Keratinocyte (primary cell): ENCODE results near the gene WTAP. TPM values are rescaled to one million over a fixed set of nuclear protein-coding genes. Genes with fewer than 3 reads are reported as not detected.
"Not testable (repeated sequence)": the region's sequence is repeated elsewhere in the genome, so short reads cannot be mapped to it uniquely, and the experiment has no call there.

Experiments
- DNase-seq: peaks from one replicate; pipeline ENCODE4 v3.0.0-alpha.2; 2011; ENCODE audit warnings: low read depth, missing footprints, low spot score
- FAIRE-seq: peaks from 2 replicates; lab custom pipeline; 2011; peaks lifted over from hg19 to GRCh38; lab: Jason Lieb, UNC
- H2AFZ ChIP-seq: 2 replicates; pipeline ENCODE4 v1.6.0; 2012; ENCODE audit warnings: low read length, control low read depth, inconsistent platforms; ENCODE audit not compliant: control insufficient read depth
- H3K27ac ChIP-seq: 2 replicates; pipeline ENCODE4 v1.5.1; 2011; ENCODE audit warnings: low read length; ENCODE audit not compliant: control insufficient read depth, insufficient read depth
- H3K27me3 ChIP-seq: 3 replicates; pipeline ENCODE4 v1.6.0; 2011; ENCODE audit warnings: low read length; ENCODE audit not compliant: control insufficient read depth, insufficient read depth; ENCODE audit errors: extremely low read depth
- H3K36me3 ChIP-seq, 2 experiments: 2 replicates in 1 of 2; 3 replicates in 1 of 2; pipeline ENCODE4 v1.5.1; 2011; ENCODE audit warnings: low read length in 2 of 2, mild to moderate bottlenecking in 1 of 2; ENCODE audit not compliant: control insufficient read depth in 2 of 2, insufficient read depth in 2 of 2; ENCODE audit errors: extremely low read depth in 1 of 2
- H3K4me1 ChIP-seq: 3 replicates; pipeline ENCODE4 v1.5.1; 2011; ENCODE audit warnings: low read length; ENCODE audit not compliant: control insufficient read depth, insufficient read depth; ENCODE audit errors: extremely low read depth
- H3K4me2 ChIP-seq: 3 replicates; pipeline ENCODE4 v1.6.0; 2011; ENCODE audit warnings: low read depth, low read length; ENCODE audit not compliant: control insufficient read depth, insufficient read depth; ENCODE audit errors: extremely low read depth
- H3K4me3 ChIP-seq, 3 experiments: fragments of 200-600 bp in 1 of 3; sonication (generic) in 1 of 3; 2 replicates in 2 of 3; 3 replicates in 1 of 3; pipeline ENCODE4 v1.5.1; 2011 to 2016; ENCODE audit warnings: low read length in 3 of 3, mild to moderate bottlenecking in 3 of 3, control low read depth in 2 of 3, inconsistent platforms in 1 of 3, low read depth in 1 of 3, mixed read lengths in 1 of 3, mixed run types in 1 of 3, moderate library complexity in 1 of 3; ENCODE audit not compliant: control insufficient read depth in 2 of 3, insufficient read depth in 2 of 3; ENCODE audit errors: extremely low read depth in 1 of 3
- H3K79me2 ChIP-seq: 2 replicates; pipeline ENCODE4 v1.6.0; 2012; ENCODE audit warnings: low read length; ENCODE audit not compliant: control insufficient read depth, insufficient read depth
- H3K9ac ChIP-seq: 3 replicates; pipeline ENCODE4 v1.6.0; 2011; ENCODE audit warnings: low read length; ENCODE audit not compliant: control insufficient read depth, insufficient read depth; ENCODE audit errors: extremely low read depth
- H3K9me1 ChIP-seq: 3 replicates; pipeline ENCODE4 v1.6.0; 2011; ENCODE audit warnings: low read length; ENCODE audit not compliant: control insufficient read depth, insufficient read depth; ENCODE audit errors: extremely low read depth
- H3K9me3 ChIP-seq: 2 replicates; pipeline ENCODE4 v1.5.1; 2012; ENCODE audit warnings: low read depth, low read length; ENCODE audit not compliant: control insufficient read depth
- H4K20me1 ChIP-seq: 3 replicates; pipeline ENCODE4 v1.6.0; 2011; ENCODE audit warnings: low read length; ENCODE audit not compliant: control insufficient read depth, insufficient read depth; ENCODE audit errors: extremely low read depth
- EZH2 ChIP-seq: IDR thresholded peaks from one replicate; pipeline ENCODE4 v1.6.1; 2012; ENCODE audit warnings: inconsistent platforms, mild to moderate bottlenecking, low read length, moderate library complexity
- dilution Hi-C: fragments of 300-500 bp; cut with MboI; formaldehyde crosslinking; loops from one replicate; pipeline ENCODE4 v1.7.0; 2020; ENCODE audit warnings: low sequenced_read_pairs; ENCODE audit not compliant: extremely low pct_ligation_motif_present
- polyA plus RNA-seq, 5 experiments: library from polyadenylated mRNA; depleted of rRNA in 3 of 5; stranded (reverse) in 3 of 5; stranded (forward) in 1 of 5; unstranded in 1 of 5; fragments of >200 nt; gene quantifications; 1 replicate in 1 of 5; 2 replicates in 3 of 5; 3 replicates in 1 of 5; pipeline versions ENCODE4 v1.2.1 to v1.2.3, GENCODE V29; 2011 to 2012; ENCODE audit warnings: missing spikeins in 2 of 5, low read depth in 1 of 5, low replicate concordance in 1 of 5
- TF ChIP-seq, protein P1 (sequence below), 3 experiments: IDR thresholded peaks in 1 of 3; conservative IDR thresholded peaks in 1 of 3; optimal IDR thresholded peaks in 1 of 3; 2 replicates in 2 of 3; 3 replicates in 1 of 3; pipeline versions ENCODE3 to v1.5.1; 2011; ENCODE audit warnings: low read length in 3 of 3, mild to moderate bottlenecking in 3 of 3, moderate library complexity in 2 of 3, control low read depth in 1 of 3, inconsistent platforms in 1 of 3; ENCODE audit not compliant: insufficient read depth in 2 of 3; ENCODE audit errors: extremely low read depth in 1 of 3

Gene WTAP
- polyA plus RNA-seq, 1 donor (not counting 4 experiments of a cell fraction or from before 2014, with no cell fraction given) = 40.2 TPM

DNA sequence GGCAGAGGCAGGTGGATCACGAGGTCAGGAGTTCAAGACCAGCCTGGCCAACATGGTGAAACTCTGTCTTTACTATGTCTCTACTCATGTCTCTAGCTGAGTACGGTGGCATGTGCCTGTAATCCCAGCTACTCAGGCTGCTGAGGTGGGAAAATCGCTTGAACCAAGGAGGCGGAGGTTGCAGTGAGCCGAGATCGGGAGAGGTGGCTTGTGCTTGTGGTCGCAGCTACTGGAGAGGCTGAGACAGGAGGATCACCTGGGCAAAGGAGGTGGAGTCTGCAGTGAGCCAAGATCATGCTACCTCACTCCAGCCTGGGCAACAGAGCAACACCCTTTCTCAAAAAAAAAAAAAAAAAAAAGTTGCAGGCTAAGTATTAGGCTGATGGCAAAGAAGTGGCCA, 8.0 kb upstream of the WTAP start:
- FAIRE-seq (no peak), DNase-seq (no peak)
- no peak overlapping the region for H3K9ac ChIP-seq
- peaks cover 12% of the 10 kb centered on the region for H3K4me1 ChIP-seq
- H3K4me2 ChIP-seq = no peak overlapping the region
- H3K4me3 ChIP-seq = no peak overlapping the region
- dilution Hi-C loops = no loop called here
- H3K9me3 ChIP-seq = no peaks in the 10 kb centered on the region
- no peak overlapping the region for H2AFZ ChIP-seq
- peaks cover 3% of the 10 kb centered on the region for H4K20me1 ChIP-seq
- H3K27me3 ChIP-seq = no peaks in the 10 kb centered on the region
- TF ChIP-seq EZH2 = no peak
- TF ChIP-seq, protein P1, sequence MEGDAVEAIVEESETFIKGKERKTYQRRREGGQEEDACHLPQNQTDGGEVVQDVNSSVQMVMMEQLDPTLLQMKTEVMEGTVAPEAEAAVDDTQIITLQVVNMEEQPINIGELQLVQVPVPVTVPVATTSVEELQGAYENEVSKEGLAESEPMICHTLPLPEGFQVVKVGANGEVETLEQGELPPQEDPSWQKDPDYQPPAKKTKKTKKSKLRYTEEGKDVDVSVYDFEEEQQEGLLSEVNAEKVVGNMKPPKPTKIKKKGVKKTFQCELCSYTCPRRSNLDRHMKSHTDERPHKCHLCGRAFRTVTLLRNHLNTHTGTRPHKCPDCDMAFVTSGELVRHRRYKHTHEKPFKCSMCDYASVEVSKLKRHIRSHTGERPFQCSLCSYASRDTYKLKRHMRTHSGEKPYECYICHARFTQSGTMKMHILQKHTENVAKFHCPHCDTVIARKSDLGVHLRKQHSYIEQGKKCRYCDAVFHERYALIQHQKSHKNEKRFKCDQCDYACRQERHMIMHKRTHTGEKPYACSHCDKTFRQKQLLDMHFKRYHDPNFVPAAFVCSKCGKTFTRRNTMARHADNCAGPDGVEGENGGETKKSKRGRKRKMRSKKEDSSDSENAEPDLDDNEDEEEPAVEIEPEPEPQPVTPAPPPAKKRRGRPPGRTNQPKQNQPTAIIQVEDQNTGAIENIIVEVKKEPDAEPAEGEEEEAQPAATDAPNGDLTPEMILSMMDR (optimal IDR thresholded peaks at IDR 0.05 in 1 of 3, IDR thresholded peaks at IDR 0.05 in 1 of 3, conservative IDR thresholded peaks at IDR 0.05 in 1 of 3; ENCODE audit: extremely low read depth in 1 of 3, insufficient read depth in 2 of 3, low read length in 3 of 3) = no peak
- peaks cover 17% of the 10 kb centered on the region for H3K79me2 ChIP-seq
- H3K9me1 ChIP-seq = no peaks in the 10 kb centered on the region
- no peak overlapping the region for H3K27ac ChIP-seq
- no peaks in the 10 kb centered on the region for H3K36me3 ChIP-seq

DNA sequence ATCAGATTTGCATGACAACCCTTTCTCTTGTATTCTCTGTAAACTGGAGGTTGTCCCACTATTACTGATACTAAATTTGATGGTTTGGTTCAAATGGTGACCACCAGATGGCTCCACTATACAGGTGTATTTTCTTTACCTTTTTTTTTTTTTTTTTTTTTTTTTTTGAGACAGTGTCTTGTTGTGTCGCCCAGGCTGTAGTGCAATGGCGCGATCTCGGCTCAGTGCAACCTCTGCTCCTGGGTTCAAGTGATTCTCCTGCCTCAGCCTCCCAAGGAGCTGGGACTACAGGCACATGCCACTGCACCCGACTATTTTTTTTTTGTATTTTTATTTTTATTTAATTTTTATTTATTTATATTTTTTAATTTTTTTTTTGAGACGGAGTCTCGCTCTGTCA, 6.6 kb upstream of the WTAP start:
- Histone ChIP-seq H4K20me1 (peaks cover 3% of the 10 kb centered on the region), H3K27me3 (no peaks in the 10 kb centered on the region), H3K27ac (no peak overlapping the region), H3K4me2 (no peak overlapping the region), H3K4me3 (no peak overlapping the region), H3K9ac (no peak overlapping the region), H3K9me1 (no peaks in the 10 kb centered on the region), H3K36me3 (no peaks in the 10 kb centered on the region), H2AFZ (no peak overlapping the region), H3K9me3 (no peaks in the 10 kb centered on the region), H3K79me2 (peaks cover 31% of the 10 kb centered on the region), H3K4me1 (peaks cover 14% of the 10 kb centered on the region)
- dilution Hi-C loops = no loop called here
- DNase-seq = no peak
- FAIRE-seq = no peak
- no peak for TF ChIP-seq EZH2
- TF ChIP-seq, protein P1 (optimal IDR thresholded peaks at IDR 0.05 in 1 of 3, IDR thresholded peaks at IDR 0.05 in 1 of 3, conservative IDR thresholded peaks at IDR 0.05 in 1 of 3; ENCODE audit: extremely low read depth in 1 of 3, insufficient read depth in 2 of 3, low read length in 3 of 3) = peak in 2 of 3 experiments; percentile 16 to 28

DNA sequence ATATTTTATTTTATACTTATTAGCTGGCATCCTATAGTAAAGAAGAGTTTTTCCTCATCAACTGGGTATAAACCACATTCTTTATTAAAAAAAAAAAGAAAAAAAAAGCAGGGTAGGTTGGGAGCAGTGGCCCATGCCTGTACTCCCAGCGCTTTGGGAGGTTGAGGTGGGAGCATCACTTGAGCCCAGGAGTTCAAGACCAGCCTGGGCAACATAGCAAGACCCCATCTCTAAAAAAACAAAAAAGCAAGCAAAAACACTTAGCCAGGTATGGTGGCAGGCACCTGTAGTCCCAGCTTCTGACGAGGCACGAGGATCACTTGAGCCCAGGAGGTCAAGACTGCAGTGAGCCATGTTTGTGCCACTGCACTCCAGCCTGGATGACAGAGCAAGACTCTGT, 5.3 kb upstream of the WTAP start:
- H3K27ac ChIP-seq, H3K9me1 ChIP-seq, H3K27me3 ChIP-seq, H3K36me3 ChIP-seq, H3K9ac ChIP-seq, H3K4me3 ChIP-seq, dilution Hi-C loops, H2AFZ ChIP-seq, DNase-seq, H3K4me1 ChIP-seq, FAIRE-seq, H3K9me3 ChIP-seq, H4K20me1 ChIP-seq, H3K4me2 ChIP-seq: not testable (repeated sequence)
- peaks cover 42% of the 10 kb centered on the region for H3K79me2 ChIP-seq
